Measurements from ENCODE around the gene CSNK1D.

- TF ChIP-seq CTCF (IDR thresholded peaks at IDR 0.05) (no peak), POLR2A (IDR thresholded peaks at IDR 0.05) (no peak)
These were observed 47.2 kb downstream of the CSNK1D start for GRCh38 chr17:82226146-82226808.

All from testis (tissue), 2 donors.